ENCODE data around the gene ANKFN1.

- no peak for TF ChIP-seq CTCF (conservative IDR thresholded peaks at IDR 0.05; ENCODE audit: low read depth, low read length)
- TF ChIP-seq EZH2 (IDR thresholded peaks at IDR 0.05; ENCODE audit: borderline replicate concordance, low read depth, low read length, poor library complexity, severe bottlenecking) = no peak
These were observed 2.6 kb upstream of the ANKFN1 start for GRCh38 chr17:56150649-56151048.

All from A673 (cell line).